GM23338 (cell line): Measurements from ENCODE around the gene KIAA0040. TPM values are rescaled to one million over a fixed set of nuclear protein-coding genes. Genes with fewer than 3 reads are reported as not detected.

Experiments
- ATAC-seq: fragments of 200-7000 bp; cut with Tn5 transposase; 3 replicates; pipeline ENCODE4 v1.9.1; 2020
- DNase-seq: peaks from one replicate; pipeline ENCODE4 v3.0.0-alpha.2; 2015; ENCODE audit warnings: low spot score
- H2AFZ ChIP-seq: fragments of 200-600 bp; sonication (generic); 2 replicates; pipeline ENCODE4 v1.8.0; 2016; ENCODE audit warnings: antibody characterized with exemption, mild to moderate bottlenecking, moderate library complexity
- H3F3A ChIP-seq: fragments of 200-600 bp; sonication (generic); replicated peaks from 2 replicates; pipeline ENCODE4 v1.8.0; 2017; ENCODE audit warnings: antibody characterized with exemption, mixed run types, low read depth
- H3K27ac ChIP-seq: fragments of 200-600 bp; sonication (generic); 2 replicates; pipeline ENCODE4 v1.6.1; 2016; ENCODE audit warnings: low read depth
- H3K27me3 ChIP-seq: fragments of 200-600 bp; sonication (generic); 2 replicates; pipeline ENCODE4 v1.8.0; 2016; ENCODE audit warnings: mild to moderate bottlenecking, mixed run types, moderate library complexity; ENCODE audit not compliant: insufficient read depth
- H3K36me3 ChIP-seq: fragments of 200-600 bp; sonication (generic); 2 replicates; pipeline ENCODE4 v1.8.0; 2016; ENCODE audit warnings: mild to moderate bottlenecking; ENCODE audit not compliant: insufficient read depth
- H3K4me1 ChIP-seq: fragments of 200-600 bp; sonication (generic); 2 replicates; pipeline ENCODE4 v1.8.0; 2016; ENCODE audit warnings: mild to moderate bottlenecking, moderate library complexity; ENCODE audit not compliant: insufficient read depth
- H3K4me2 ChIP-seq: fragments of 200-600 bp; sonication (generic); 2 replicates; pipeline ENCODE4 v1.7.1; 2017; ENCODE audit warnings: mixed run types
- H3K4me3 ChIP-seq: fragments of 200-600 bp; sonication (generic); 2 replicates; pipeline ENCODE4 v1.6.1; 2016; ENCODE audit warnings: mixed run types
- H3K79me2 ChIP-seq: fragments of 200-600 bp; sonication (generic); replicated peaks from 2 replicates; pipeline ENCODE4 v1.8.0; 2017; ENCODE audit warnings: mild to moderate bottlenecking; ENCODE audit not compliant: insufficient read depth
- H3K9me2 ChIP-seq: fragments of 200-600 bp; sonication (generic); 2 replicates; pipeline ENCODE4 v1.8.0; 2017; ENCODE audit not compliant: insufficient read depth
- H4K20me1 ChIP-seq: fragments of 200-600 bp; sonication (generic); replicated peaks from 2 replicates; pipeline ENCODE4 v1.8.0; 2017; ENCODE audit warnings: mild to moderate bottlenecking; ENCODE audit not compliant: insufficient read depth
- H3K27ac Mint-ChIP-seq: 2 replicates; pipeline ENCODE4 v1.8.0; 2020; ENCODE audit warnings: inconsistent platforms, mild to moderate bottlenecking, moderate library complexity, mixed read lengths
- H3K27me3 Mint-ChIP-seq: 3 replicates; pipeline ENCODE4 v1.8.0; 2022; ENCODE audit warnings: low read depth, mild to moderate bottlenecking, moderate library complexity, mixed read lengths, inconsistent platforms; ENCODE audit not compliant: insufficient read depth, poor library complexity
- H3K36me3 Mint-ChIP-seq: 3 replicates; pipeline ENCODE4 v1.8.0; 2021; ENCODE audit warnings: low read depth, mild to moderate bottlenecking, inconsistent platforms, moderate library complexity, mixed read lengths
- H3K4me1 Mint-ChIP-seq: 3 replicates; pipeline ENCODE4 v1.8.0; 2020; ENCODE audit warnings: mild to moderate bottlenecking, inconsistent platforms, mixed read lengths
- H3K4me3 Mint-ChIP-seq: 3 replicates; pipeline ENCODE4 v1.8.0; 2021; ENCODE audit warnings: moderate library complexity, mild to moderate bottlenecking, inconsistent platforms, mixed read lengths
- H3K9me3 Mint-ChIP-seq: 3 replicates; pipeline ENCODE4 v1.8.0; 2020; ENCODE audit warnings: moderate library complexity, mild to moderate bottlenecking, inconsistent platforms, mixed read lengths
- ETS1 ChIP-seq: IDR thresholded peaks from 2 replicates; pipeline ENCODE4 v1.6.1; 2016; ENCODE audit warnings: antibody characterized with exemption
- EZH2phosphoT487 ChIP-seq: fragments of 200-600 bp; sonication (generic); IDR thresholded peaks from one replicate; pipeline ENCODE4 v1.8.1; 2018; ENCODE audit warnings: antibody characterized with exemption; ENCODE audit not compliant: unreplicated experiment
- JUNB ChIP-seq: IDR thresholded peaks from one replicate; pipeline ENCODE4 v1.6.1; 2016; ENCODE audit warnings: antibody characterized with exemption; ENCODE audit not compliant: unreplicated experiment
- NANOG ChIP-seq: IDR thresholded peaks from 2 replicates; pipeline ENCODE4 v1.6.1; 2016; ENCODE audit warnings: antibody characterized with exemption, borderline replicate concordance
- REST ChIP-seq: IDR thresholded peaks from one replicate; pipeline ENCODE4 v1.6.1; 2018; ENCODE audit warnings: antibody characterized with exemption; ENCODE audit not compliant: unreplicated experiment
- STAT1 ChIP-seq: IDR thresholded peaks from one replicate; pipeline ENCODE4 v1.6.1; 2016; ENCODE audit warnings: antibody characterized with exemption; ENCODE audit not compliant: unreplicated experiment
- ZNF114 ChIP-seq: fragments of 250-450 bp; sonication (Bioruptor Pico); IDR thresholded peaks from 2 replicates; pipeline ENCODE4 v1.5.0; 2020; ENCODE audit warnings: mild to moderate bottlenecking, moderate library complexity
- ZNF331 ChIP-seq: fragments of 250-450 bp; sonication (Bioruptor Pico); IDR thresholded peaks from 2 replicates; pipeline ENCODE4 v1.5.0; 2020; ENCODE audit warnings: low read depth, mild to moderate bottlenecking, moderate library complexity
- ZNF462 ChIP-seq: fragments of 250-450 bp; sonication (Bioruptor Pico); IDR thresholded peaks from 2 replicates; pipeline ENCODE4 v1.5.0; 2020; ENCODE audit warnings: mild to moderate bottlenecking, moderate library complexity
- polyA plus RNA-seq: library from polyadenylated mRNA; unstranded; fragments of >200 nt; fragmentation: Nextera tagmentation; extraction: Ambion mirVana; gene quantifications from 2 replicates; pipeline ENCODE4 v1.2.1, GENCODE V29; 2016
- total RNA-seq: library from RNA; depleted of rRNA; stranded (reverse); fragments of >200 nt; shearing (Covaris generic); gene quantifications from 2 replicates; pipeline ENCODE4 v1.2.3, GENCODE V29; 2014
- TF ChIP-seq, protein P1 (sequence below), 2 experiments: fragments of 200-600 bp in 1 of 2; sonication (generic) in 1 of 2; conservative IDR thresholded peaks; 2 replicates each; pipeline versions ENCODE4 v1.5.1 to v1.6.1; 2016 to 2017; ENCODE audit warnings: antibody characterized with exemption in 2 of 2, low read depth in 2 of 2, mild to moderate bottlenecking in 2 of 2, moderate library complexity in 1 of 2

The KIAA0040 gene
- total and polyA plus RNA-seq, 2 experiments from 2014 or later = 7.0 to 11.9 TPM

DNA sequence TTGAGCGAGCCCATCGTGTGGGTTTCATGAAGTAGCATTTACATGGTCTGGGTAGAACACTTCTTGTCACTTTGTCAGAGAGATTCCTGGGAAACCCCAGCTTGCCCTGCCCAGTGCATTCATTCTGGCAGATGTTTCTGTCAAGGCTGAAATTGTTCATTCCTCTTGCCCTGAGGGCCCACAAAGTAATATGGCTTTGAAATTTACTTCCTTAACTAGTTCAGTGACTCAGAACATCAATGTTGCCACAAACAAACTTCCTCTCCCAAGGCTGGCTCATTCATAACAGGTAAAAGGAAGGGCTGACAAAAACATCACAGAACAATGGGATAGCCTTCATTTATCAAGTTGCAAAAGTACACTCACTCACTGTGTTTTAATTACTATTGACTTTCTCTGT, 5.0 kb upstream of the KIAA0040 start (continued):
- no peak for TF ChIP-seq STAT1
- TF ChIP-seq NANOG = no peak
- no peak for TF ChIP-seq ZNF462 (CRISPR knock-in tag)
- TF ChIP-seq ZNF331 (CRISPR knock-in tag) = no peak
- no peak for TF ChIP-seq EZH2phosphoT487
- no peak for TF ChIP-seq JUNB

- no peak overlapping the region for H3K4me3 Mint-ChIP-seq
- DNase-seq = no peak
- H3K27ac Mint-ChIP-seq = no peak overlapping the region
- no peaks in the 10 kb centered on the region; the same call in 2 of the 3 replicates for H3K4me1 Mint-ChIP-seq
- no peak for ATAC-seq
- H3F3A ChIP-seq = peaks cover 7% of the 10 kb centered on the region; the same call in 1 of the 2 replicates
- H3K36me3 Mint-ChIP-seq = no peaks in the 10 kb centered on the region
- no peak overlapping the region for H3K27ac ChIP-seq
- no peaks in the 10 kb centered on the region for H3K79me2 ChIP-seq
- H3K27me3 Mint-ChIP-seq = peaks cover 17% of the 10 kb centered on the region
- no peaks in the 10 kb centered on the region for H3K9me3 Mint-ChIP-seq
- peak overlapping the region; percentile 69; the same call in 1 of the 2 replicates for H2AFZ ChIP-seq
- peaks cover 31% of the 10 kb centered on the region for H3K27me3 ChIP-seq
- H3K4me2 ChIP-seq = no peak overlapping the region
- H3K4me3 ChIP-seq = no peak overlapping the region
- no peaks in the 10 kb centered on the region for H4K20me1 ChIP-seq
- H3K4me1 ChIP-seq = peaks cover 11% of the 10 kb centered on the region; the same call in 1 of the 2 replicates
- H3K36me3 ChIP-seq = no peaks in the 10 kb centered on the region
- H3K9me2 ChIP-seq = peaks cover 4% of the 10 kb centered on the region; the same call in 1 of the 2 replicates
- TF ChIP-seq, protein P1, sequence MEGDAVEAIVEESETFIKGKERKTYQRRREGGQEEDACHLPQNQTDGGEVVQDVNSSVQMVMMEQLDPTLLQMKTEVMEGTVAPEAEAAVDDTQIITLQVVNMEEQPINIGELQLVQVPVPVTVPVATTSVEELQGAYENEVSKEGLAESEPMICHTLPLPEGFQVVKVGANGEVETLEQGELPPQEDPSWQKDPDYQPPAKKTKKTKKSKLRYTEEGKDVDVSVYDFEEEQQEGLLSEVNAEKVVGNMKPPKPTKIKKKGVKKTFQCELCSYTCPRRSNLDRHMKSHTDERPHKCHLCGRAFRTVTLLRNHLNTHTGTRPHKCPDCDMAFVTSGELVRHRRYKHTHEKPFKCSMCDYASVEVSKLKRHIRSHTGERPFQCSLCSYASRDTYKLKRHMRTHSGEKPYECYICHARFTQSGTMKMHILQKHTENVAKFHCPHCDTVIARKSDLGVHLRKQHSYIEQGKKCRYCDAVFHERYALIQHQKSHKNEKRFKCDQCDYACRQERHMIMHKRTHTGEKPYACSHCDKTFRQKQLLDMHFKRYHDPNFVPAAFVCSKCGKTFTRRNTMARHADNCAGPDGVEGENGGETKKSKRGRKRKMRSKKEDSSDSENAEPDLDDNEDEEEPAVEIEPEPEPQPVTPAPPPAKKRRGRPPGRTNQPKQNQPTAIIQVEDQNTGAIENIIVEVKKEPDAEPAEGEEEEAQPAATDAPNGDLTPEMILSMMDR (conservative IDR thresholded peaks at IDR 0.05; ENCODE audit: low read depth in 2 of 2) = no peak
- TF ChIP-seq ETS1 = no peak
- TF ChIP-seq ZNF331 (CRISPR knock-in tag) = no peak
- no peak for TF ChIP-seq REST
- no peak for TF ChIP-seq ZNF114 (CRISPR knock-in tag)
Measured at GRCh38 chr1:175195798-175196197, 3.2 kb upstream of the KIAA0040 start.
